ENCODE measurements around the gene HELZ2.

- TF ChIP-seq CTCF (conservative IDR thresholded peaks at IDR 0.05 in 1 of 2, IDR thresholded peaks at IDR 0.05 in 1 of 2; ENCODE audit: low read depth in 1 of 2, low read length in 2 of 2) (no peak), EZH2 (IDR thresholded peaks at IDR 0.05; ENCODE audit: low read length, missing control alignments) (no peak)
Observed at GRCh38 chr20:63527184-63527583, 46.9 kb downstream of the HELZ2 start.

All from fibroblast of lung (primary cell).